ENCODE results near the gene SBNO2. TPM values are rescaled to one million over a fixed set of nuclear protein-coding genes. Genes with fewer than 3 reads are reported as not detected.

The SBNO2 gene
- total and polyA plus RNA-seq, 9 of the 15 experiments (the other 6 are each of a cell fraction or from before 2014, with no cell fraction given), result 0.01 to 46.2 (median 6.7) TPM

GRCh38 chr19:1112268-1113029, 61.6 kb downstream of the SBNO2 start (continued):
- TF ChIP-seq NR2F6 (CRISPR knock-in tag; IDR thresholded peaks at IDR 0.05) (peak; percentile 65; the same call in 1 of the 2 replicates), CXXC5 (CRISPR knock-in tag; IDR thresholded peaks at IDR 0.05) (peak; percentile 64), POLR2B (IDR thresholded peaks at IDR 0.05; ENCODE audit: low read depth, partially characterized antibody) (peak; percentile 17), EHMT2 (IDR thresholded peaks at IDR 0.05) (no peak), PHF8 (IDR thresholded peaks at IDR 0.05; ENCODE audit: borderline replicate concordance, low read length) (peak; percentile 35; the same call in 1 of the 2 replicates), ZNF717 (CRISPR knock-in tag; IDR thresholded peaks at IDR 0.05) (no peak), PURB (CRISPR knock-in tag; IDR thresholded peaks at IDR 0.05; ENCODE audit: low read depth) (no peak), LCOR (CRISPR knock-in tag; IDR thresholded peaks at IDR 0.05) (no peak), ZNF143 (CRISPR knock-in tag; IDR thresholded peaks at IDR 0.05) (no peak; the same call in 1 of the 2 replicates), SRSF9 (IDR thresholded peaks at IDR 0.05; ENCODE audit: borderline replicate concordance, low read depth, low read length) (no peak), RREB1 (CRISPR knock-in tag; IDR thresholded peaks at IDR 0.05) (no peak), CREM (IDR thresholded peaks at IDR 0.05; ENCODE audit: low read depth) (0 out of 2 replicates have a peak, but pooled peaks have one; percentile 26), HSF4 (CRISPR knock-in tag; IDR thresholded peaks at IDR 0.05; ENCODE audit: borderline replicate concordance) (no peak), ZNF347 (CRISPR knock-in tag; IDR thresholded peaks at IDR 0.05; ENCODE audit: low read depth) (no peak), NR2C2 (CRISPR knock-in tag; IDR thresholded peaks at IDR 0.05) (peak; percentile 51; the same call in 1 of the 2 replicates), NR2C2 (tag; IDR thresholded peaks at IDR 0.05) (no peak), ATF6 (CRISPR knock-in tag; IDR thresholded peaks at IDR 0.05) (no peak; the same call in 1 of the 2 replicates), NRF1 (conservative IDR thresholded peaks at IDR 0.05 in 1 of 2, IDR thresholded peaks at IDR 0.05 in 1 of 2) (peak in 1 of 2 experiments; percentile 42; a peak in 2 of 4 replicates), ZNF239 (CRISPR knock-in tag; IDR thresholded peaks at IDR 0.05) (no peak), BHLHE40 (IDR thresholded peaks at IDR 0.05; ENCODE audit: low read length) (peak; percentile 64)
- TF ChIP-seq, protein P1, sequence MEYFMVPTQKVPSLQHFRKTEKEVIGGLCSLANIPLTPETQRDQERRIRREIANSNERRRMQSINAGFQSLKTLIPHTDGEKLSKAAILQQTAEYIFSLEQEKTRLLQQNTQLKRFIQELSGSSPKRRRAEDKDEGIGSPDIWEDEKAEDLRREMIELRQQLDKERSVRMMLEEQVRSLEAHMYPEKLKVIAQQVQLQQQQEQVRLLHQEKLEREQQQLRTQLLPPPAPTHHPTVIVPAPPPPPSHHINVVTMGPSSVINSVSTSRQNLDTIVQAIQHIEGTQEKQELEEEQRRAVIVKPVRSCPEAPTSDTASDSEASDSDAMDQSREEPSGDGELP (CRISPR knock-in tag; IDR thresholded peaks at IDR 0.05; ENCODE audit: borderline replicate concordance), result peak; percentile 49
